H9 (cell line): ENCODE results near the gene YWHAQ. TPM values are rescaled to one million over a fixed set of nuclear protein-coding genes. Genes with fewer than 3 reads are reported as not detected.

ENCODE experiments used
- DNase-seq: peaks from one replicate; pipeline ENCODE4 v3.0.0-alpha.2; 2017
- H2AFZ ChIP-seq: one replicate; pipeline ENCODE4 v1.6.1; 2013; ENCODE audit warnings: mild to moderate bottlenecking, low read length, control low read depth, moderate library complexity
- H2AK5ac ChIP-seq: 2 replicates; pipeline ENCODE4 v1.6.1; 2013; ENCODE audit warnings: low read length, control low read depth, mixed read lengths; ENCODE audit not compliant: insufficient read length
- H2BK120ac ChIP-seq: one replicate; pipeline ENCODE4 v1.6.1; 2013; ENCODE audit warnings: low read depth, mild to moderate bottlenecking, low read length, control low read depth, inconsistent platforms; ENCODE audit not compliant: poor library complexity, severe bottlenecking
- H2BK12ac ChIP-seq: 2 replicates; pipeline ENCODE4 v1.6.1; 2013; ENCODE audit warnings: low read length, control low read depth, mixed read lengths, low read depth; ENCODE audit not compliant: insufficient read length
- H2BK15ac ChIP-seq: 2 replicates; pipeline ENCODE4 v1.6.1; 2013; ENCODE audit warnings: low read depth, low read length, control low read depth
- H2BK20ac ChIP-seq: one replicate; pipeline ENCODE4 v1.6.1; 2013; ENCODE audit warnings: low read depth, mild to moderate bottlenecking, low read length, control low read depth, inconsistent platforms; ENCODE audit not compliant: poor library complexity, severe bottlenecking
- H2BK5ac ChIP-seq: 2 replicates; pipeline ENCODE4 v1.6.1; 2013; ENCODE audit warnings: low read length, control low read depth, mixed read lengths; ENCODE audit not compliant: insufficient read length
- H3K14ac ChIP-seq: 2 replicates; pipeline ENCODE4 v1.6.1; 2013; ENCODE audit warnings: low read length, control low read depth; ENCODE audit not compliant: insufficient read depth
- H3K18ac ChIP-seq: 2 replicates; pipeline ENCODE4 v1.6.1; 2013; ENCODE audit warnings: low read depth, mild to moderate bottlenecking, mixed read lengths, low read length, control low read depth; ENCODE audit not compliant: insufficient read length
- H3K23ac ChIP-seq: 2 replicates; pipeline ENCODE4 v1.6.1; 2013; ENCODE audit warnings: low read length, control low read depth, mixed read lengths, low read depth; ENCODE audit not compliant: insufficient read length
- H3K23me2 ChIP-seq: 2 replicates; pipeline ENCODE4 v1.6.1; 2013; ENCODE audit warnings: low read depth, mild to moderate bottlenecking, mixed read lengths, low read length, control low read depth; ENCODE audit not compliant: insufficient read length, poor library complexity, severe bottlenecking
- H3K27ac ChIP-seq: 2 replicates; pipeline ENCODE4 v1.5.1; 2013; ENCODE audit warnings: low read length, control low read depth, mixed read lengths, low read depth; ENCODE audit not compliant: insufficient read length
- H3K27me3 ChIP-seq: 2 replicates; pipeline ENCODE4 v1.6.1; 2013; ENCODE audit warnings: low read length, control low read depth, inconsistent platforms; ENCODE audit not compliant: insufficient read depth
- H3K4ac ChIP-seq: 2 replicates; pipeline ENCODE4 v1.6.1; 2013; ENCODE audit warnings: low read depth, mild to moderate bottlenecking, control low read depth, inconsistent platforms, low read length, moderate library complexity
- H3K4me1 ChIP-seq: 2 replicates; pipeline ENCODE4 v1.6.1; 2013; ENCODE audit warnings: low read length, control low read depth, inconsistent platforms; ENCODE audit not compliant: insufficient read depth
- H3K4me2 ChIP-seq: 2 replicates; pipeline ENCODE4 v1.6.1; 2013; ENCODE audit warnings: low read length, control low read depth, mixed read lengths; ENCODE audit not compliant: insufficient read length, insufficient read depth
- H3K56ac ChIP-seq: 2 replicates; pipeline ENCODE4 v1.6.1; 2013; ENCODE audit warnings: low read depth, mild to moderate bottlenecking, mixed read lengths, low read length, control low read depth; ENCODE audit not compliant: insufficient read length
- H3K79me1 ChIP-seq: 2 replicates; pipeline ENCODE4 v1.6.1; 2013; ENCODE audit warnings: low read depth, mild to moderate bottlenecking, moderate library complexity, low read length, control low read depth, inconsistent platforms; ENCODE audit not compliant: insufficient read depth, poor library complexity, severe bottlenecking
- H3K79me2 ChIP-seq: 2 replicates; pipeline ENCODE4 v1.6.1; 2013; ENCODE audit warnings: low read length, control low read depth, inconsistent platforms; ENCODE audit not compliant: insufficient read depth
- H3K9ac ChIP-seq: 2 replicates; pipeline ENCODE4 v1.6.1; 2013; ENCODE audit warnings: low read length, control low read depth, mixed read lengths; ENCODE audit not compliant: insufficient read length; ENCODE audit errors: extremely low read depth
- H3K9me3 ChIP-seq: one replicate; pipeline ENCODE4 v1.6.1; 2013; ENCODE audit warnings: low read depth, low read length, inconsistent platforms; ENCODE audit not compliant: control insufficient read depth
- H3T11ph ChIP-seq: one replicate; pipeline ENCODE4 v1.6.1; 2013; ENCODE audit warnings: mild to moderate bottlenecking, low read length, control low read depth, inconsistent platforms
- H4K20me1 ChIP-seq: one replicate; pipeline ENCODE4 v1.6.1; 2013; ENCODE audit not compliant: control insufficient read depth, insufficient read length, insufficient read depth
- H4K5ac ChIP-seq: 2 replicates; pipeline ENCODE4 v1.6.1; 2013; ENCODE audit warnings: low read depth, mild to moderate bottlenecking, mixed read lengths, low read length, control low read depth; ENCODE audit not compliant: insufficient read length
- H4K8ac ChIP-seq: replicated peaks from 2 replicates; pipeline ENCODE4 v1.6.1; 2013; ENCODE audit warnings: low read length, control low read depth, mixed read lengths, low read depth; ENCODE audit not compliant: insufficient read length
- H4K91ac ChIP-seq: 2 replicates; pipeline ENCODE4 v1.6.1; 2013; ENCODE audit warnings: low read depth, mild to moderate bottlenecking, moderate library complexity, mixed read lengths, low read length, control low read depth; ENCODE audit not compliant: insufficient read length
- H3K27ac Mint-ChIP-seq, 3 experiments: 2 replicates in 2 of 3; 3 replicates in 1 of 3; pipeline ENCODE4 v1.8.0; 2020 to 2021; ENCODE audit warnings: mixed read lengths in 3 of 3, mild to moderate bottlenecking in 1 of 3, moderate library complexity in 1 of 3
- H3K27me3 Mint-ChIP-seq: 2 replicates; pipeline ENCODE4 v1.8.0; 2021; ENCODE audit warnings: low read depth, mild to moderate bottlenecking, moderate library complexity, mixed read lengths
- H3K36me3 Mint-ChIP-seq, 3 experiments: 2 replicates in 2 of 3; 3 replicates in 1 of 3; pipeline ENCODE4 v1.8.0; 2020 to 2021; ENCODE audit warnings: low read depth in 3 of 3, mixed read lengths in 3 of 3; ENCODE audit not compliant: insufficient read depth in 1 of 3
- H3K4me1 Mint-ChIP-seq, 2 experiments: 2 replicates each; pipeline ENCODE4 v1.8.0; 2020; ENCODE audit warnings: mixed read lengths in 2 of 2
- H3K4me3 Mint-ChIP-seq, 2 experiments: 2 replicates in 1 of 2; 3 replicates in 1 of 2; pipeline ENCODE4 v1.8.0; 2020 to 2021; ENCODE audit warnings: mild to moderate bottlenecking in 2 of 2, mixed read lengths in 2 of 2, moderate library complexity in 1 of 2
- H3K9me3 Mint-ChIP-seq, 2 experiments: 2 replicates in 1 of 2; 3 replicates in 1 of 2; pipeline ENCODE4 v1.8.0; 2020; ENCODE audit warnings: mild to moderate bottlenecking in 2 of 2, mixed read lengths in 2 of 2, moderate library complexity in 1 of 2
- WGBS: extraction: QIAGEN DNeasy Blood & Tissue Kit; methylation state at CpG from one replicate; pipeline ENCODE4 v1.1.7; 2013; ENCODE audit warnings: missing lambda C conversion rate, low lambda C conversion rate, mixed read lengths; ENCODE audit not compliant: insufficient read length; ENCODE audit errors: extremely low coverage; 5-methylcytosine and 5-hydroxymethylcytosine counted together
- total RNA-seq: library from RNA; stranded (reverse); gene quantifications from 2 replicates; pipeline ENCODE4 v1.2.1, GENCODE V29; 2021
- TF ChIP-seq, protein P1 (sequence below): fragments of 200-600 bp; sonication (generic); conservative IDR thresholded peaks from 3 replicates; pipeline ENCODE4 v1.8.0; 2021; ENCODE audit warnings: antibody characterized with exemption, mild to moderate bottlenecking

YWHAQ gene
- total RNA-seq, 1 experiment from 2014 or later, result 374 TPM

DNA sequence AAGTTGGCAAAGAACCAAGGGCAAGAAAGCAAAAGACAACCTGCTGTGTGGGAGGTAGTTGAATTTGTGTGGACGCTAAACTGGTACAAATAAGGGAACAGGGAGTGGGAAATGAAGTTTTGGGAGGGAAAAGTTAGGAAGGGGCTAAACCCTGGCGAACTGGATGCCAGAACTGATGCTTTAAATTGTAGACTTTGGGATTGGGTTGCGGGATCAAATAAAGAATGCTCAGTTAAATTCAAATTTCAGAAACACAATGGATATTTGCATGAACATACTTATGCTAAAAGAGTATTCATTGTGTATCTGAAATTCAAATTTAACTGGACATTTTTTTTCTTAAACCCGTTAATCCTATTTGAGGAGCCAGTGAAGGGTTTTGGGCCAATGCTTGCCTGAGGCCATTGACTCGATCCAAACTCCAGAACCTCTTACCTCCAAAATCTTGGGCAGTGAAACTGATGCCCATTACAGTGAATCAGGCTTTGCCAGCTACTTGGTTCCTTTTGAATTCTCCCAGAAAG is 44.2 kb upstream of the YWHAQ start:
- H4K8ac ChIP-seq, result no peak overlapping the region
- H2BK12ac ChIP-seq, result no peak overlapping the region
- Mint-ChIP-seq H3K27me3 (peaks cover 3% of the 10 kb centered on the region; the same call in 1 of the 2 replicates), H3K4me1 (peaks cover 22 to 23% of the 10 kb centered on the region in 2 experiments), H3K36me3 (no peaks in the 10 kb centered on the region), H3K9me3 (no peaks in the 10 kb centered on the region), H3K4me3 (no peak overlapping the region), H3K27ac (peak overlapping the region in 1 of 3 experiments; percentile 59; a peak in 3 of 7 replicates)
- WGBS, result no CpG with 5 or more reads among the region's 5 CpGs
- DNase-seq, result no peak
- H3K9me3 ChIP-seq, result no peaks in the 10 kb centered on the region
- no peak overlapping the region for H3T11ph ChIP-seq
- H2BK15ac ChIP-seq, result no peak overlapping the region
- no peak overlapping the region for H3K23ac ChIP-seq
- H2BK5ac ChIP-seq, result no peak overlapping the region
- no peaks in the 10 kb centered on the region for H3K23me2 ChIP-seq
- no peak overlapping the region for H3K56ac ChIP-seq
- H3K18ac ChIP-seq, result no peak overlapping the region
- H2AFZ ChIP-seq, result no peak overlapping the region
- no peaks in the 10 kb centered on the region for H3K79me2 ChIP-seq
- H3K27me3 ChIP-seq, result no peaks in the 10 kb centered on the region; the same call in 1 of the 2 replicates
- H3K79me1 ChIP-seq, result no peaks in the 10 kb centered on the region
- H2AK5ac ChIP-seq, result no peak overlapping the region
- H3K4ac ChIP-seq, result no peak overlapping the region
- peak overlapping the region; percentile 37 for H3K4me2 ChIP-seq
- no peak overlapping the region for H4K5ac ChIP-seq
- H3K9ac ChIP-seq, result no peak overlapping the region
- H3K4me1 ChIP-seq, result peaks cover 8% of the 10 kb centered on the region
- H3K27ac ChIP-seq, result no peak overlapping the region
- TF ChIP-seq, protein P1, sequence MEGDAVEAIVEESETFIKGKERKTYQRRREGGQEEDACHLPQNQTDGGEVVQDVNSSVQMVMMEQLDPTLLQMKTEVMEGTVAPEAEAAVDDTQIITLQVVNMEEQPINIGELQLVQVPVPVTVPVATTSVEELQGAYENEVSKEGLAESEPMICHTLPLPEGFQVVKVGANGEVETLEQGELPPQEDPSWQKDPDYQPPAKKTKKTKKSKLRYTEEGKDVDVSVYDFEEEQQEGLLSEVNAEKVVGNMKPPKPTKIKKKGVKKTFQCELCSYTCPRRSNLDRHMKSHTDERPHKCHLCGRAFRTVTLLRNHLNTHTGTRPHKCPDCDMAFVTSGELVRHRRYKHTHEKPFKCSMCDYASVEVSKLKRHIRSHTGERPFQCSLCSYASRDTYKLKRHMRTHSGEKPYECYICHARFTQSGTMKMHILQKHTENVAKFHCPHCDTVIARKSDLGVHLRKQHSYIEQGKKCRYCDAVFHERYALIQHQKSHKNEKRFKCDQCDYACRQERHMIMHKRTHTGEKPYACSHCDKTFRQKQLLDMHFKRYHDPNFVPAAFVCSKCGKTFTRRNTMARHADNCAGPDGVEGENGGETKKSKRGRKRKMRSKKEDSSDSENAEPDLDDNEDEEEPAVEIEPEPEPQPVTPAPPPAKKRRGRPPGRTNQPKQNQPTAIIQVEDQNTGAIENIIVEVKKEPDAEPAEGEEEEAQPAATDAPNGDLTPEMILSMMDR, result no peak
- H4K91ac ChIP-seq, result no peak overlapping the region
- no peak overlapping the region for H2BK20ac ChIP-seq
- no peaks in the 10 kb centered on the region for H4K20me1 ChIP-seq
- no peak overlapping the region for H2BK120ac ChIP-seq
- H3K14ac ChIP-seq, result no peak overlapping the region
